Osteocyte (in vitro differentiated cells): Measurements from ENCODE around the gene CBR1. TPM values are rescaled to one million over a fixed set of nuclear protein-coding genes. Genes with fewer than 3 reads are reported as not detected.
A peak's percentile ranks its signal among the peaks of the same experiment; 100 is the strongest.

Experiments
- DNase-seq: peaks from one replicate; pipeline ENCODE4 v3.0.0; 2021; ENCODE audit warnings: mixed read lengths; ENCODE audit not compliant: unreplicated experiment; ENCODE audit errors: extremely low spot score
- H3K27ac Mint-ChIP-seq: one replicate; pipeline ENCODE4 v1.8.0; 2021; ENCODE audit warnings: mild to moderate bottlenecking, mixed read lengths; ENCODE audit not compliant: unreplicated experiment
- H3K27me3 Mint-ChIP-seq: one replicate; pipeline ENCODE4 v1.8.0; 2021; ENCODE audit warnings: mixed read lengths; ENCODE audit not compliant: unreplicated experiment
- H3K36me3 Mint-ChIP-seq: one replicate; pipeline ENCODE4 v1.8.0; 2021; ENCODE audit warnings: mixed read lengths; ENCODE audit not compliant: unreplicated experiment
- H3K4me1 Mint-ChIP-seq: one replicate; pipeline ENCODE4 v1.8.0; 2021; ENCODE audit warnings: mixed read lengths; ENCODE audit not compliant: unreplicated experiment
- H3K4me3 Mint-ChIP-seq: one replicate; pipeline ENCODE4 v1.8.0; 2021; ENCODE audit warnings: mild to moderate bottlenecking, moderate library complexity, mixed read lengths; ENCODE audit not compliant: unreplicated experiment
- H3K9me3 Mint-ChIP-seq: one replicate; pipeline ENCODE4 v1.8.0; 2021; ENCODE audit warnings: mixed read lengths; ENCODE audit not compliant: unreplicated experiment
- total RNA-seq: library from RNA; stranded (reverse); gene quantifications from 2 replicates; pipeline ENCODE4 v1.2.1, GENCODE V29; 2021
- TF ChIP-seq, protein P1 (sequence below): fragments of 200-600 bp; sonication (generic); IDR thresholded peaks from 2 replicates; pipeline ENCODE4 v1.5.0; 2021; ENCODE audit warnings: antibody characterized with exemption, mild to moderate bottlenecking, moderate library complexity

CBR1 gene
- total RNA-seq, 1 donor from 2014 or later = 17.2 TPM

DNA sequence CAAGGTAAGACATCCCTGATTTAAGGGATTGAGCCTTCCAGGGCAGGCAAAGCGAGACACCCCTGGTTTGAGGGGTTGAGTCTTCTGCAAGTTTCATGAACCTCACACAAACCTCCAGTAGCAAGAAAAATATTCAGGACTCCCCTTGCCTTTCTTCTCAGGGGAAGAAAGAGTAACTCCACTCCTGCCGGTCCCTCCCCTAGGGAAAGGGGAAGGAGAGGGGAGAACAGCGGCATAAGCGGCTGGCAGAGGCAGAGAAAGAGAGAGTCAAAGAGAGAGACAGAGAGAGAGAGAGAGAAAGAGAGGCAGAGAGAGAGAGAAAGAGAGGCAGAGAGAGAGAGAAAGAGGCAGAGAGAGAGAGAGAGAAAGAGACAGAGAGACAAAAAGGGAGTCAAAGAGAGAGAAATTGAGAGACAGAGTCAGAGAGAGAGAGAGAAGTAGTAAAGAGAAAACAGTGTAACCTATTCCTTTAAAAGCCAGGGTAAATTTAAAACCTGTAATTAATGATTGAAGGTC, 35.6 kb downstream of the CBR1 start:
- no peaks in the 10 kb centered on the region for H3K36me3 Mint-ChIP-seq
- no peak overlapping the region for H3K27ac Mint-ChIP-seq
- peaks cover 73% of the 10 kb centered on the region for H3K27me3 Mint-ChIP-seq
- TF ChIP-seq, protein P1, sequence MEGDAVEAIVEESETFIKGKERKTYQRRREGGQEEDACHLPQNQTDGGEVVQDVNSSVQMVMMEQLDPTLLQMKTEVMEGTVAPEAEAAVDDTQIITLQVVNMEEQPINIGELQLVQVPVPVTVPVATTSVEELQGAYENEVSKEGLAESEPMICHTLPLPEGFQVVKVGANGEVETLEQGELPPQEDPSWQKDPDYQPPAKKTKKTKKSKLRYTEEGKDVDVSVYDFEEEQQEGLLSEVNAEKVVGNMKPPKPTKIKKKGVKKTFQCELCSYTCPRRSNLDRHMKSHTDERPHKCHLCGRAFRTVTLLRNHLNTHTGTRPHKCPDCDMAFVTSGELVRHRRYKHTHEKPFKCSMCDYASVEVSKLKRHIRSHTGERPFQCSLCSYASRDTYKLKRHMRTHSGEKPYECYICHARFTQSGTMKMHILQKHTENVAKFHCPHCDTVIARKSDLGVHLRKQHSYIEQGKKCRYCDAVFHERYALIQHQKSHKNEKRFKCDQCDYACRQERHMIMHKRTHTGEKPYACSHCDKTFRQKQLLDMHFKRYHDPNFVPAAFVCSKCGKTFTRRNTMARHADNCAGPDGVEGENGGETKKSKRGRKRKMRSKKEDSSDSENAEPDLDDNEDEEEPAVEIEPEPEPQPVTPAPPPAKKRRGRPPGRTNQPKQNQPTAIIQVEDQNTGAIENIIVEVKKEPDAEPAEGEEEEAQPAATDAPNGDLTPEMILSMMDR = no peak
- H3K4me3 Mint-ChIP-seq = no peak overlapping the region
- peaks cover 10% of the 10 kb centered on the region for H3K4me1 Mint-ChIP-seq
- peaks cover 4% of the 10 kb centered on the region for H3K9me3 Mint-ChIP-seq
- DNase-seq = no peak

GRCh38 chr21:36109868-36110267, 40.0 kb downstream of the CBR1 start:
- DNase-seq = no peak
- H3K4me3 Mint-ChIP-seq = no peak overlapping the region
- H3K27me3 Mint-ChIP-seq = peaks cover 49% of the 10 kb centered on the region
- H3K4me1 Mint-ChIP-seq = peaks cover 15% of the 10 kb centered on the region
- peaks cover 4% of the 10 kb centered on the region for H3K9me3 Mint-ChIP-seq
- no peaks in the 10 kb centered on the region for H3K36me3 Mint-ChIP-seq
- TF ChIP-seq, protein P1 = no peak
- H3K27ac Mint-ChIP-seq = no peak overlapping the region

GRCh38 chr21:36111238-36111637, 41.4 kb downstream of the CBR1 start:
- H3K27ac Mint-ChIP-seq = no peak overlapping the region
- H3K27me3 Mint-ChIP-seq = peaks cover 35% of the 10 kb centered on the region
- peaks cover 4% of the 10 kb centered on the region for H3K9me3 Mint-ChIP-seq
- H3K4me1 Mint-ChIP-seq = peaks cover 13% of the 10 kb centered on the region
- no peak overlapping the region for H3K4me3 Mint-ChIP-seq
- TF ChIP-seq, protein P1 = no peak
- no peak for DNase-seq
- H3K36me3 Mint-ChIP-seq = no peaks in the 10 kb centered on the region

- TF ChIP-seq, protein P1 = no peak
- no peak for DNase-seq
- Mint-ChIP-seq H3K9me3 (no peaks in the 10 kb centered on the region), H3K4me3 (no peak overlapping the region), H3K27ac (peak overlapping the region; percentile 58), H3K27me3 (peaks cover 14% of the 10 kb centered on the region), H3K36me3 (no peaks in the 10 kb centered on the region), H3K4me1 (peaks cover 13% of the 10 kb centered on the region)
Measured at GRCh38 chr21:36113647-36114428, 44.0 kb downstream of the CBR1 start.

GRCh38 chr21:36115138-36115730, 45.4 kb downstream of the CBR1 start:
- Mint-ChIP-seq H3K27ac (no peak overlapping the region), H3K4me1 (peaks cover 13% of the 10 kb centered on the region), H3K4me3 (no peak overlapping the region), H3K27me3 (peaks cover 3% of the 10 kb centered on the region), H3K9me3 (no peaks in the 10 kb centered on the region), H3K36me3 (no peaks in the 10 kb centered on the region)
- DNase-seq = no peak
- TF ChIP-seq, protein P1 = no peak
